Heart left ventricle (tissue), 16 donors: ENCODE measurements around the gene RPL7A. TPM values are rescaled to one million over a fixed set of nuclear protein-coding genes. Genes with fewer than 3 reads are reported as not detected.

Experiments used
- ATAC-seq, 4 donors: fragments of 200-7000 bp; cut with Tn5 transposase; one replicate each; pipeline ENCODE4 v1.9.1; 2020 to 2022; ENCODE audit warnings: moderate library complexity in 4 of 4, mild to moderate bottlenecking in 3 of 4, moderate number of reproducible peaks in 1 of 4
- DNase-seq, 5 donors: peaks; one replicate each; pipeline ENCODE4 v3.0.0-alpha.2; 2020
- H3K27ac ChIP-seq, 12 donors: fragments of 200-600 bp; sonication (generic) in 4 of 12; one replicate each; pipeline versions ENCODE4 v1.5.0 to v1.8.0; 2016 to 2022; ENCODE audit warnings: mild to moderate bottlenecking in 2 of 12
- H3K27me3 ChIP-seq, 9 donors: fragments of 200-600 bp; sonication (generic) in 2 of 9; one replicate each; pipeline versions ENCODE4 v1.5.1 to v1.8.0; 2016 to 2022; ENCODE audit warnings: mild to moderate bottlenecking in 3 of 9
- H3K36me3 ChIP-seq, 9 donors: fragments of 200-600 bp; sonication (generic) in 2 of 9; one replicate each; pipeline versions ENCODE4 v1.5.0 to v1.8.0; 2018 to 2022; ENCODE audit warnings: mild to moderate bottlenecking in 2 of 9
- H3K4me1 ChIP-seq, 12 donors: fragments of 200-600 bp; sonication (generic) in 4 of 12; one replicate each; pipeline versions ENCODE4 v1.5.0 to v1.8.0; 2016 to 2022; ENCODE audit warnings: mild to moderate bottlenecking in 3 of 12
- H3K4me3 ChIP-seq, 12 donors: fragments of 200-600 bp; sonication (generic) in 4 of 12; one replicate each; pipeline versions ENCODE4 v1.5.0 to v1.8.0; 2017 to 2022; ENCODE audit warnings: mild to moderate bottlenecking in 9 of 12, moderate library complexity in 4 of 12
- H3K9me3 ChIP-seq, 12 donors: fragments of 200-600 bp; sonication (generic) in 4 of 12; one replicate each; pipeline versions ENCODE4 v1.5.0 to v1.8.0; 2016 to 2022; ENCODE audit warnings: mild to moderate bottlenecking in 1 of 12
- CTCF ChIP-seq, 12 donors: fragments of 200-600 bp; sonication (generic) in 4 of 12; IDR thresholded peaks; one replicate each; pipeline versions ENCODE4 v1.5.0 to v1.8.0; 2018 to 2022; ENCODE audit warnings: antibody characterized with exemption in 12 of 12, mild to moderate bottlenecking in 5 of 12
- POLR2A ChIP-seq, 2 donors: fragments of 450-650 bp; IDR thresholded peaks; one replicate each; pipeline ENCODE4 v1.6.1; 2017; ENCODE audit warnings: antibody characterized with exemption in 2 of 2, mild to moderate bottlenecking in 2 of 2, moderate library complexity in 2 of 2
- WGBS, 4 donors: extraction: QIAGEN DNeasy Blood & Tissue Kit in 2 of 4; methylation state at CpG; one replicate each; pipeline versions ENCODE4 v1.1.5 to v1.1.7; 2013 to 2018; 5-methylcytosine and 5-hydroxymethylcytosine counted together
- intact Hi-C, 10 donors: fragments of 100-400 bp; cut with DNase I; formaldehyde crosslinking; loops; one replicate each; pipeline versions ENCODE4 v1.11.1 to v1.14.2; 2022
- polyA plus RNA-seq, 2 donors: library from polyadenylated mRNA; stranded (reverse); fragments of 200-250 nt; gene quantifications; one replicate each; pipeline ENCODE4 v1.2.3, GENCODE V29; 2013
- total RNA-seq, 9 donors: library from RNA; depleted of rRNA in 2 of 9; stranded (reverse); fragments of >200 nt in 2 of 9; fragmentation: NEBNext Ultra II Directional in 3 of 9; extraction: Animal tissue kit (Norgen Biotek cat#: 25700) in 3 of 9; gene quantifications; one replicate each; pipeline versions ENCODE4 v1.1.0 to v1.2.4, GENCODE V29; 2016 to 2023
- donor health status: ischemic (EF 13 %, LVEDD 7.1; RV severe dilation, severe dysfunction).
- donor health status: healthy with polysubstance abuse.
- donor health status: DM: no; HTN: yes; CAD: no.
- donor health status: DM: no; HTN: no; CAD: no.
- donor health status: ischemic (EF 25% LVEDD 6.9; RV normal size, moderate dysfunction).
- donor health status: ischemic (EF 25% LVEDD 5.7; RV mildly dilated, moderate dysfunction).
- donor health status: healthy.
- donor health status: DM: yes; HTN: yes; CAD: no.
- donor health status: ischemic (EF 35%, LVEDD 5.7; RV mildly dilated, moderate dysfunction).
- donor health status: nonischemic (EF 11% LVEDD 7.7; RV severe dilation, severe dysfunction).
- donor health status: DM: yes; HTN: yes; CAD: no.
- donor health status: PGD.
- donor health status: ischemic (EF 29% LVEDD 5.4; RV normal size, mild dysfunction).
- donor health status: nonischemic (EF 23%, LVEDD 6.1; RV moderate dilation, normal function).

The RPL7A gene
- total and polyA plus RNA-seq, 11 donors = 845 to 2,727 (median 1,045) TPM

GRCh38 chr9:133348718-133349573 lies 928 bp downstream of the RPL7A start:
- DNase-seq = no peak
- ATAC-seq = no peak
- WGBS, 4 donors = 16 to 26% (median 18%) methylated on average over 22 to 25 of the region's 25 CpGs
- Histone ChIP-seq H3K9me3 (no peaks in the 10 kb centered on the region), H3K27me3 (no peaks in the 10 kb centered on the region), H3K27ac (peak overlapping the region; percentile 69 to 99 (median 89)), H3K4me1 (peaks cover 4 to 31% (median 25%) of the 10 kb centered on the region in 12 donors), H3K4me3 (peak overlapping the region; percentile 78 to 100 (median 94)), H3K36me3 (peaks cover 0 to 72% (median 66%) of the 10 kb centered on the region in 9 donors)
- intact Hi-C loops = loop anchor here in 2 of 10 donors (2.0 to 10.0 kb wide), 2 partner anchors 28 to 136 kb away; partner anchors contain the start of genes STKLD1 (in 1 of the 2) and SURF4 (in 1 of the 2)
- no peak for TF ChIP-seq CTCF (IDR thresholded peaks at IDR 0.05)
- TF ChIP-seq POLR2A (IDR thresholded peaks at IDR 0.05) = no peak

GRCh38 chr9:133349965-133350616 lies 2.1 kb downstream of the RPL7A start:
- H3K27me3 ChIP-seq = no peaks in the 10 kb centered on the region
- intact Hi-C loops = loop anchor here in 2 of 10 donors (2.0 to 10.0 kb wide), 2 partner anchors 27 to 135 kb away; partner anchors contain the start of genes STKLD1 (in 1 of the 2) and SURF4 (in 1 of the 2)
- 76 to 82% (median 79%) methylated on average over 15 of the region's 15 CpGs for WGBS, 4 donors
- no peak for DNase-seq
- ATAC-seq = no peak
- peak overlapping the region in 1 of 12 donors; percentile 100 for H3K4me3 ChIP-seq
- peaks cover 0 to 62% (median 55%) of the 10 kb centered on the region in 9 donors for H3K36me3 ChIP-seq
- H3K9me3 ChIP-seq = no peaks in the 10 kb centered on the region
- H3K27ac ChIP-seq = no peak overlapping the region
- peaks cover 4 to 40% (median 30%) of the 10 kb centered on the region in 12 donors for H3K4me1 ChIP-seq
- TF ChIP-seq CTCF (IDR thresholded peaks at IDR 0.05) (no peak), POLR2A (IDR thresholded peaks at IDR 0.05) (no peak)

- intact Hi-C loops = no loop called here
- DNase-seq (no peak), ATAC-seq (no peak)
- peaks cover 0 to 55% (median 50%) of the 10 kb centered on the region in 9 donors for H3K36me3 ChIP-seq
- WGBS, 4 donors = 88 to 95% (median 94%) methylated on average over 3 of the region's 3 CpGs
- H3K27me3 ChIP-seq = no peaks in the 10 kb centered on the region
- peaks cover 4 to 43% (median 29%) of the 10 kb centered on the region in 12 donors for H3K4me1 ChIP-seq
- H3K4me3 ChIP-seq = no peak overlapping the region
- H3K9me3 ChIP-seq = no peaks in the 10 kb centered on the region
- TF ChIP-seq POLR2A (IDR thresholded peaks at IDR 0.05) (no peak), CTCF (IDR thresholded peaks at IDR 0.05) (no peak)
- H3K27ac ChIP-seq = no peak overlapping the region
Observed at GRCh38 chr9:133351526-133351907, 3.5 kb downstream of the RPL7A start.
